Ascending aorta (tissue), 2 donors: Measurements from ENCODE around the gene FNDC7. TPM values are rescaled to one million over a fixed set of nuclear protein-coding genes. Genes with fewer than 3 reads are reported as not detected.
A peak's percentile ranks its signal among the peaks of the same experiment; 100 is the strongest.
"Not testable (repeated sequence)": the region's sequence is repeated elsewhere in the genome, so short reads cannot be mapped to it uniquely, and the experiment has no call there.

Source experiments
- DNase-seq, 2 donors: peaks; one replicate each; pipeline ENCODE4 v3.0.0-alpha.2; 2019; ENCODE audit warnings: low spot score in 2 of 2
- H3K27ac ChIP-seq, 2 donors: fragments of 200-600 bp; sonication (generic); one replicate each; pipeline ENCODE4 v1.5.1; 2016 to 2017; ENCODE audit warnings: mild to moderate bottlenecking in 1 of 2
- H3K27me3 ChIP-seq: fragments of 200-600 bp; sonication (generic); one replicate; pipeline ENCODE4 v1.5.1; 2017
- H3K36me3 ChIP-seq, 2 donors: fragments of 200-600 bp; sonication (generic); one replicate each; pipeline ENCODE4 v1.5.1; 2016
- H3K4me1 ChIP-seq, 2 donors: fragments of 200-600 bp; sonication (generic); one replicate each; pipeline ENCODE4 v1.5.1; 2016 to 2017; ENCODE audit warnings: mild to moderate bottlenecking in 1 of 2
- H3K4me3 ChIP-seq, 2 donors: fragments of 200-600 bp; sonication (generic); one replicate each; pipeline ENCODE4 v1.5.1; 2016 to 2017; ENCODE audit warnings: mild to moderate bottlenecking in 1 of 2
- H3K9me3 ChIP-seq, 2 donors: fragments of 200-600 bp; sonication (generic); one replicate each; pipeline ENCODE4 v1.5.1; 2016
- CTCF ChIP-seq, 3 experiments: fragments of 200-600 bp in 2 of 3; fragments of 450-650 bp in 1 of 3; sonication (generic) in 2 of 3; IDR thresholded peaks; one replicate each; pipeline ENCODE4 v1.5.1; 2016 to 2019; ENCODE audit warnings: antibody characterized with exemption in 3 of 3, mild to moderate bottlenecking in 1 of 3, moderate library complexity in 1 of 3
- intact Hi-C: fragments of 100-400 bp; cut with DNase I; formaldehyde crosslinking; loops from one replicate; pipeline ENCODE4 v1.15.1; 2023
- total RNA-seq: library from RNA; depleted of rRNA; stranded (reverse); fragments of >200 nt; gene quantifications from one replicate; pipeline ENCODE4 v1.1.0, GENCODE V29; 2016

FNDC7 gene
- total RNA-seq, 1 donor from 2014 or later: not detected

GRCh38 chr1:108679586-108680213 lies 33.0 kb upstream of the FNDC7 start:
- H3K4me3 ChIP-seq: no peak overlapping the region
- no peaks in the 10 kb centered on the region for H3K4me1 ChIP-seq
- intact Hi-C loops: no loop called here

GRCh38 chr1:108681701-108682100 lies 31.0 kb upstream of the FNDC7 start:
- H3K27me3 ChIP-seq, DNase-seq, H3K27ac ChIP-seq, intact Hi-C loops, H3K36me3 ChIP-seq, H3K4me3 ChIP-seq, H3K4me1 ChIP-seq, H3K9me3 ChIP-seq: not testable (repeated sequence)

More at GRCh38 chr1:108679586-108680213, 33.0 kb upstream of the FNDC7 start:
- no peak for TF ChIP-seq CTCF (IDR thresholded peaks at IDR 0.05)
- H3K27me3 ChIP-seq: no peaks in the 10 kb centered on the region
- DNase-seq: no peak
- no peaks in the 10 kb centered on the region for H3K36me3 ChIP-seq
- H3K27ac ChIP-seq: no peak overlapping the region
- H3K9me3 ChIP-seq: no peaks in the 10 kb centered on the region

GRCh38 chr1:108685529-108685928 lies 27.2 kb upstream of the FNDC7 start:
- Histone ChIP-seq H3K9me3 (no peaks in the 10 kb centered on the region), H3K4me3 (no peak overlapping the region), H3K27ac (no peak overlapping the region), H3K36me3 (no peaks in the 10 kb centered on the region), H3K27me3 (no peaks in the 10 kb centered on the region), H3K4me1 (no peaks in the 10 kb centered on the region)
- DNase-seq: no peak
- TF ChIP-seq CTCF (IDR thresholded peaks at IDR 0.05): no peak
- intact Hi-C loops: no loop called here

GRCh38 chr1:108686614-108687313 lies 25.9 kb upstream of the FNDC7 start:
- intact Hi-C loops: no loop called here
- no peaks in the 10 kb centered on the region for H3K9me3 ChIP-seq
- no peak for DNase-seq
- H3K27ac ChIP-seq: no peak overlapping the region
- H3K36me3 ChIP-seq: no peaks in the 10 kb centered on the region
- H3K4me1 ChIP-seq: peaks cover 0 to 6% of the 10 kb centered on the region in 2 donors
- H3K27me3 ChIP-seq: no peaks in the 10 kb centered on the region
- H3K4me3 ChIP-seq: no peak overlapping the region
- TF ChIP-seq CTCF (IDR thresholded peaks at IDR 0.05): no peak

GRCh38 chr1:108691128-108691941 lies 21.4 kb upstream of the FNDC7 start:
- Histone ChIP-seq H3K4me1 (peaks cover 0 to 16% of the 10 kb centered on the region in 2 donors), H3K9me3 (no peaks in the 10 kb centered on the region), H3K36me3 (peaks cover 5 to 9% of the 10 kb centered on the region in 2 donors), H3K27me3 (no peaks in the 10 kb centered on the region), H3K4me3 (peak overlapping the region; percentile 82 to 98), H3K27ac (peak overlapping the region; percentile 92 to 99)
- intact Hi-C loops: loop anchor here (5.0 kb wide), 1 partner anchor 126 kb away; no protein-coding TSS in a partner anchor
- no peak for DNase-seq
- no peak for TF ChIP-seq CTCF (IDR thresholded peaks at IDR 0.05)
